Adrenal gland (tissue), 5 donors: ENCODE data around the gene ZNF384.

Source experiments
- CTCF ChIP-seq, 6 experiments: fragments of 450-650 bp in 4 of 6; fragments of 200-600 bp in 2 of 6; sonication (generic) in 1 of 6; IDR thresholded peaks; 1 replicate in 5 of 6; 2 replicates in 1 of 6; pipeline versions ENCODE4 v1.5.1 to v1.8.0; 2016 to 2021; ENCODE audit warnings: antibody characterized with exemption in 6 of 6, mild to moderate bottlenecking in 2 of 6, moderate library complexity in 1 of 6
- POLR2A ChIP-seq, 2 donors: fragments of 450-650 bp; IDR thresholded peaks; one replicate each; pipeline ENCODE4 v1.6.1; 2017; ENCODE audit warnings: antibody characterized with exemption in 2 of 2, mild to moderate bottlenecking in 2 of 2, moderate library complexity in 1 of 2
- donor health status: DM: no; HTN: no; CAD: no.

- peak in 5 of 6 experiments; percentile 29 to 52 (median 34) for TF ChIP-seq CTCF (IDR thresholded peaks at IDR 0.05)
- TF ChIP-seq POLR2A (IDR thresholded peaks at IDR 0.05) = peak; percentile 37 to 54
Observed at GRCh38 chr12:6688999-6689882, at the start of gene ZNF384.
